GM13977 (cell line): Measurements from ENCODE around the gene LRRFIP1.
"Not testable (repeated sequence)": the region's sequence is repeated elsewhere in the genome, so short reads cannot be mapped to it uniquely, and the experiment has no call there.

Experiments used
- DNase-seq: peaks from one replicate; pipeline ENCODE4 v3.0.0; 2012; ENCODE audit warnings: low spot score
- CTCF ChIP-seq: IDR thresholded peaks from 2 replicates; pipeline ENCODE4 v1.5.1; 2012; ENCODE audit warnings: mild to moderate bottlenecking, control low read depth; ENCODE audit not compliant: insufficient read depth; ENCODE audit errors: extremely low read depth, missing control alignments
- in situ Hi-C: fragments of 300-500 bp; cut with MboI; formaldehyde crosslinking; loops from one replicate; pipeline ENCODE4 v1.12.0; 2022; ENCODE audit warnings: low sequenced_read_pairs, low pct_unique_long_range_greater_than_20kb, mixed read lengths, inconsistent platforms; ENCODE audit not compliant: unreplicated experiment

The LRRFIP1 gene

GRCh38 chr2:237603718-237604362 lies 23.5 kb upstream of the LRRFIP1 start:
- peak; percentile 53 for DNase-seq
- in situ Hi-C loops = no loop called here
- no peak for TF ChIP-seq CTCF

GRCh38 chr2:237604391-237604790 lies 23.0 kb upstream of the LRRFIP1 start:
- no peak for DNase-seq
- in situ Hi-C loops = no loop called here
- no peak for TF ChIP-seq CTCF

GRCh38 chr2:237604960-237605359 lies 22.4 kb upstream of the LRRFIP1 start:
- DNase-seq = no peak
- TF ChIP-seq CTCF = no peak

GRCh38 chr2:237606522-237606921 lies 20.9 kb upstream of the LRRFIP1 start:
- in situ Hi-C loops, DNase-seq: not testable (repeated sequence)

More at GRCh38 chr2:237604960-237605359, 22.4 kb upstream of the LRRFIP1 start:
- in situ Hi-C loops = no loop called here

GRCh38 chr2:237612527-237613357 lies 14.6 kb upstream of the LRRFIP1 start:
- no peak for TF ChIP-seq CTCF
- DNase-seq = no peak
- in situ Hi-C loops = no loop called here

GRCh38 chr2:237613679-237614078 lies 13.7 kb upstream of the LRRFIP1 start:
- in situ Hi-C loops = no loop called here
- no peak for TF ChIP-seq CTCF
- no peak for DNase-seq

GRCh38 chr2:237614151-237614720 lies 13.2 kb upstream of the LRRFIP1 start:
- DNase-seq = no peak
- no peak for TF ChIP-seq CTCF
- in situ Hi-C loops = no loop called here
